Measurements from ENCODE around the gene RGS7.

DNA sequence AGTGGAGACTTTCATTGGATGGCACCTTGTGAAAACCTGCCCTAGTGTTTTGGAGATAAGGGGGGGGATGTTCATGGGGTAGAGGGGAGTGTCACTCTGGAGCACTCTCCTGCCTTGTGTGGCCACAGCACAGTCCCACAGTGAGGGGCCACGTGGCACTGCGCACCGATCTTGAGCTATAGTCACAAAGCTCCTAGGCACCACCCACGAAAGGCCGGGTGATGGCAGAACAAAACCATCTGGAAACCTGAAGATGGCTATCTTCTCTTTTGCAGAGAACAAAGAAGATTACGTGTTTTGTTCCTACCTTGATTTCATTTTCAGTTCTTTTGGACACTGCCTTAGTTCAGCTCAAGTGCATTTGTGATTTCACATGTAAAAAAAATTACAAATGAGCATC lies 220.6 kb downstream of the RGS7 start:
- TF ChIP-seq, protein P1, sequence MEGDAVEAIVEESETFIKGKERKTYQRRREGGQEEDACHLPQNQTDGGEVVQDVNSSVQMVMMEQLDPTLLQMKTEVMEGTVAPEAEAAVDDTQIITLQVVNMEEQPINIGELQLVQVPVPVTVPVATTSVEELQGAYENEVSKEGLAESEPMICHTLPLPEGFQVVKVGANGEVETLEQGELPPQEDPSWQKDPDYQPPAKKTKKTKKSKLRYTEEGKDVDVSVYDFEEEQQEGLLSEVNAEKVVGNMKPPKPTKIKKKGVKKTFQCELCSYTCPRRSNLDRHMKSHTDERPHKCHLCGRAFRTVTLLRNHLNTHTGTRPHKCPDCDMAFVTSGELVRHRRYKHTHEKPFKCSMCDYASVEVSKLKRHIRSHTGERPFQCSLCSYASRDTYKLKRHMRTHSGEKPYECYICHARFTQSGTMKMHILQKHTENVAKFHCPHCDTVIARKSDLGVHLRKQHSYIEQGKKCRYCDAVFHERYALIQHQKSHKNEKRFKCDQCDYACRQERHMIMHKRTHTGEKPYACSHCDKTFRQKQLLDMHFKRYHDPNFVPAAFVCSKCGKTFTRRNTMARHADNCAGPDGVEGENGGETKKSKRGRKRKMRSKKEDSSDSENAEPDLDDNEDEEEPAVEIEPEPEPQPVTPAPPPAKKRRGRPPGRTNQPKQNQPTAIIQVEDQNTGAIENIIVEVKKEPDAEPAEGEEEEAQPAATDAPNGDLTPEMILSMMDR (IDR thresholded peaks at IDR 0.05 in 4 of 5, conservative IDR thresholded peaks at IDR 0.05 in 1 of 5) = no peak
- no peak for TF ChIP-seq POLR2A (IDR thresholded peaks at IDR 0.05)
